ENCODE measurements around the gene ARPP21.

Gene ARPP21

GRCh38 chr3:35670408-35670965, 31.2 kb downstream of the ARPP21 start:
- H3K27ac ChIP-seq = no peak overlapping the region
- H3K4me3 ChIP-seq = no peak overlapping the region

GRCh38 chr3:35671483-35671882, 32.2 kb downstream of the ARPP21 start:
- Histone ChIP-seq H3K27ac (no peak overlapping the region), H3K4me3 (no peak overlapping the region)

DNA sequence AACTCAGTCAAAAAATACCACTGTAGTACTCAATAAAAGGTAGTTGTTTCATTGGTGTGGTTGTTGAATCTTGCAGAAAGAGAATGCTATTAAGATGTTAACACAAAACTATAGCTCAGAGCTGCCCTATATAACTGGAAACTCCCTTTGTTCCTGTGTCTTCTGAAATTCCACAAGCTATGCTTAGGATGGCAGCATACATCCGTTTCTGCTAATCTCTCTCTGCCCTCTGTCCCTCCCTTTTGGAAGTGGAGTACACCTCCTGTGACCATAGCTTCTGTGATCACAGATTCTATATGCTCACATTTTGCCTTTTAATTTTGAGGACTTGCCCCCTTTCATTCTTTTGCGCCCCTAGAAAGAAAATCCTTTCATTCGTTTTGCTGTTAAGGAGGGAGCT, 33.7 kb downstream of the ARPP21 start:
- H3K4me3 ChIP-seq = no peak overlapping the region
- H3K27ac ChIP-seq = no peak overlapping the region

DNA sequence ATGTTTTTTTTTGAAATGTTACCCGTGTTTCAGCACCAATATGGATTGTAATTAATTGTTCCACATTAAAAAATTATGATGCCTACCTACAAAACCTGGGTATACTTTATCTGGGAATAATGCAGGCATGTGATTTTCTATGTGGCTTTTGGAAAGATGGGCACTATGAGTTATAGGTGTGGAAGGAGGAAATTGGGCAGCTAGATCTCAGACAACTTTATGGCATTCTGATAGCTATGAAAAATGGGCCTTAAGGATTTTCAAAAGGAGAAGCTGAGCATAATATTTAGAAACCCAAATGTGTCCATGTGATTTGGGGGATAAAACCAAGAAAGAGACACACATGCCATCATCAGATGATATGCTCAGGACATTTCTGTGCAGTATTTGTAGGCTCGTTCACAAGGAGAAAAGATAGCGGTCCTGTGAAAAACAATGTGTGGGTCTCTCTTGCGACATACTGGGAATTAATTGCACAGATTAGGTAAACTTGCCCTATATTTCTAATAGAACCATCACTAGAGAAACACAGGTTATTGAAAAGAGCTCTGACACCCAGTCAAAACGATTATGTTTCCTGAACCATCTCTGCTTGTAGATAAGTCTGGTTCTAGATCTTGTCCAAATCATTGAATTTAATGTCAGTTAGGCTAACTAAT, 35.3 kb downstream of the ARPP21 start:
- Histone ChIP-seq H3K4me3 (no peak overlapping the region), H3K27ac (no peak overlapping the region)

DNA sequence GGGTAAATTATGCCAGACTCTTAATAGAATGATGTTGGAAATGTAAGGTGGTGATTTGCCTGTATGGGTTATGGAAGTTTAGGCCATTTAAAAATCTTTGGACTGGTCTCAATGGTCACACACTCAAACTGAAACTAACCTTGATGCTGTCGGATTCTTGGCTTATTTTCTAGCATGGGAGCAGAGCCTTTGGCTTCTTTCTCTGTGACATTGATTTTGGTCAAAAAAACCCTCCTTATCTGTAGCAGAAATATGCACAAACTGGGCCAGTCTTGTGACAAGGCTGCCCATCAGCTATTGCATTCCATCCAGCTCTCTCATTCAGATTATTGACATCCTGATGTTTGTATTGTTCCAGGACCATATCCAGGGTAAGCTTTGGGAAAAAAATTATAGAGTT, 35.9 kb downstream of the ARPP21 start:
- Histone ChIP-seq H3K4me3 (no peak overlapping the region), H3K27ac (no peak overlapping the region)

DNA sequence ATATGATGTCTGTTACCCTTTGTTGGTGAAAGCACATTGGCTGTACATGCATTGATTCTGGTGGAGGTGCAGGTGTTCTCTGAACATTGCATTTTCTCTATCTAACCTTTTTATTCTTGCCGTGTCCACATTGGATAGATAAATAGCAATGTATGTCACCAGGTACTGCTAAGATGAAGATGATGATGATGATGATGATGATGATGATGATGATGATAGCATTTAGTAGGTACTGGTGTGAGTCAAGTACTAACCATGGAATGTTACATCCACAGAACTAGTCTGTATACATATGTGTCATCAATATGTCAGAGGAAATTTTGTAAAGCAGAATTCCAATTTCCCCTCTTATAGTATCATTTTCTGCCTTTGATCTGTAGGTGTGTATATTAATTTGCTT, 36.3 kb downstream of the ARPP21 start:
- Histone ChIP-seq H3K4me3 (no peak overlapping the region), H3K27ac (no peak overlapping the region)

- no peak overlapping the region for H3K4me3 ChIP-seq
- H3K27ac ChIP-seq = no peak overlapping the region
These were observed 38.5 kb downstream of the ARPP21 start for GRCh38 chr3:35677797-35678196.

- H3K4me3 ChIP-seq = no peak overlapping the region
- no peak overlapping the region for H3K27ac ChIP-seq
These were observed 39.4 kb downstream of the ARPP21 start for GRCh38 chr3:35678643-35679161.

DNA sequence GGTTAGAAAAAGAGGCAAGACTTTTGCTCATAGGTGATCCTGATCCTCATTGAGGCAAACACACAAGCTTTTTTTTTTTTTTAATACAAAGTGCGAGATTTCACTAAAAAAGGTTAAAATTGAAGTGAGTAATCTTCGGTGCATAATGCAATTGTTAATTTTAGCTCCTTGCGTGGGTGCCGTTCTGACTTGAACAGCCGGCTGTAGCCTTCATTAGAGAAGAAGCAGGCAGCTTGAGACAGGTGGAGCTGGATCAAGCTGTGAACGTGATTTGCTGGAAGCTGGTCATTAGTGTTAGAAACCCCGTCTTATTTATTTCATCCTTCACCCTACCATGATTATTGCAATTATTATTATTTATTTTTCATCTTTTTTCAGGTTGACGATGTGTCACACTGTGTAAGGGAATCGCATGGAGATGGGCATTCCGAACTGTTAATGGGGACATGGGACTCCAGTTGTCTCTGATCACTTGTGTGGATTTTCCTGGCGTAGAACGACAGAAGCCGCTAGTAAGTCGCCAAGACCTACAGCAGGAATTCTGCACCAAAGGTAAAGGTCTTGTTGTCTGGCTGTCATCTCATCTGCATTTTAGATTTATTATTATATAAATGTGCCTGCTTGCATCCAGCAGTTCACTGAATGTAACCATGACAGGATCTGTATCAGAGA, 40.2 kb downstream of the ARPP21 start:
- Histone ChIP-seq H3K27ac (no peak overlapping the region), H3K4me3 (no peak overlapping the region)

- H3K27ac ChIP-seq = no peak overlapping the region
- H3K4me3 ChIP-seq = no peak overlapping the region
These were observed 41.7 kb downstream of the ARPP21 start for GRCh38 chr3:35680866-35681650.

DNA sequence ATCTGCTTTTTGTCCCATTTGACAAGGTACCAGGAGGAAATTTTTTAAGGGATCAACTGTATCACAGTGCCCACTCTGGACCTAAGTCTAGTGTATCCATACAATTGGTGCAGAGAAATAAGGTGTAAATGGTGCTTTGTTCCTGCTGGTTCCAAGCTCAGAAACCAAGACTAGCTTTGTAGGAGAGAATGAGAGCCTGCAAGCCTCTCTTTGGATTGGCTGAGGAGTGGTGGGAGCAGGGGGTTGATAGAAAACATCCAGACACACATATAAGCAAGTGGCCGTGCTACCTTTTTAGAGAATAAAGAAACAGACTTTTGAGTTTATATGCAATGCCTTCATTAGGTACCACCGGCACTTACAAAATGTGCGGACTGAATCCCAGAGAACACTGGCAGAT, 45.8 kb downstream of the ARPP21 start:
- Histone ChIP-seq H3K27ac (no peak overlapping the region), H3K4me3 (no peak overlapping the region)

DNA sequence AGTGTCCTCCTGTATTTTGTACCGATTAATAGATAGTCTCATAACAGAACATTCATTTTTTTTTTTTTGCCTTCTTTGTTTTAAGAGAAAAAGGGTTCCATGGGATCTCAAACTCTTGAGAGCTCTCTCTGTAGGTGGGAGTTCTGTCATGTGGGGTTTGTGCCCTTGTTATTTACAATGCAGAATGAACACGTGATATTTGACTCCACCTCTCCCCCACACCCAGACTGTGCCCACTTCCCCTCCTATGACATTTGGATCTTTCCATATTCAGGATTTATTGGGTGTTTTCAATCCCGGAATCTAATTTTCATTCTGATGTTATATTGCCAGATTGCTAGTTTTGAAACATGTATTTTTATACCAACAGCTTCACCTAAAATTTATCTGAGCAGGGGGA, 49.5 kb downstream of the ARPP21 start:
- Histone ChIP-seq H3K27ac (no peak overlapping the region), H3K4me3 (no peak overlapping the region)

DNA sequence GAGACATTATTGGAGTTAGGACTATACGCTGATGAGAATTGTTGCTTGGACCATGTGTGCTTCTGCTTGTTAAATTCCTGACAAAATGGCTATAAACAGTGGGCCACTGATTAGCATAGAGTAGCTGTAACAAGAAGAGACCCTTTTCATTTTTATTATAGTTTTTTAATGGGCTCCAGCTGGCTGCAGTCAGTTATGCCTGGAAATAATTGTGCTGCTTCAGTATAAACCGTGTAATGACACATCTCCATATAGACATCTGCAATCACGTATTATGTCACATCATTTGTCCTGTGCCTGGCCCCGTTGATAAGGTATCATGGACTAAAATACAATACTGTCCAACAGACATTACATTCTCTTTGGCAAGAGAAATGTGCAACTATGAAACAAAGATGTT, 50.9 kb downstream of the ARPP21 start:
- Histone ChIP-seq H3K27ac (no peak overlapping the region), H3K4me3 (no peak overlapping the region)

- Histone ChIP-seq H3K27ac (no peak overlapping the region), H3K4me3 (no peak overlapping the region)
These were observed 66.6 kb downstream of the ARPP21 start for GRCh38 chr3:35705904-35706303.

DNA sequence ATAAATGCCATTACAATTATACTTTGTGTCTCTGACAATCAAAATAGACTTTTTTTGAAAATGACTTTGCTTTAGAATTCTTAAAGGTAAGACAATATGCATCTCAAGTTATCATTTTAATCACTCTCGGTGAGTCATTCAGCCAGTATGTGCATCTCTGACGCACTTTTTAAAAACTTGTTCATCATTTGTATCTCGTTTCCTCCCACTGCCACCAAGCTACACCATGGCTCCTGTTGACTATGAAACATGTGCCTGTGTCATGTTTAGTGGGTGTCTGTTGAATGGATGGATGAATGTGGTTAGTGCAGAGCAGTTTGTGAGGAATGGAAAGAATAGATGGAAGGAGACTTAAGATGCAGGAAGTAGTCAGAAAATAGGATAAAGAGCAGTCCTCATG, 68.6 kb downstream of the ARPP21 start:
- Histone ChIP-seq H3K4me3 (no peak overlapping the region), H3K27ac (no peak overlapping the region)

- Histone ChIP-seq H3K4me3 (no peak overlapping the region), H3K27ac (no peak overlapping the region)
These were observed 69.3 kb downstream of the ARPP21 start for GRCh38 chr3:35708394-35709271.

GRCh38 chr3:35709691-35710090, 70.4 kb downstream of the ARPP21 start:
- Histone ChIP-seq H3K27ac (no peak overlapping the region), H3K4me3 (no peak overlapping the region)

DNA sequence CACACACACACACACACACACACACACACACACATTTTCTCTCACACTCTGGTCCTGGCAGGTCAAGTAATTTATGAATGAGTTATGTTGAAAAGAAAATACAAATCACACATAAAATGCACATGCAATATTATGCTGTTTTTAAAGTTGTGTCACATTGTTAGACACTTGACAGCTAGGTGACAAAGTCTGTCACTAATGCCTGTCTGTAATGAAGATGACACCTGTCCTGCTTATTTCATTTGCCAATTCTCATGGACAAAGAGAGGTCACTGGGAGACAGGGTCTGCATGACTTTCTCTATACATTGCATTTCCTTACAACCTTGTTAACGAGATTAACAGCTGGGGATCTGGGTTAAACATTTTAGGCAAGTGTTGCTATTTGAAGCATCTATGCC, 71.2 kb downstream of the ARPP21 start:
- no peak overlapping the region for H3K27ac ChIP-seq
- H3K4me3 ChIP-seq = no peak overlapping the region

- Histone ChIP-seq H3K4me3 (no peak overlapping the region), H3K27ac (no peak overlapping the region)
These were observed 79.6 kb downstream of the ARPP21 start for GRCh38 chr3:35718921-35719320.

GRCh38 chr3:35721628-35722027, 82.3 kb downstream of the ARPP21 start:
- H3K4me3 ChIP-seq = no peak overlapping the region
- no peak overlapping the region for H3K27ac ChIP-seq

Data from skin epidermis (tissue), 12 donors.